IMR-90 (cell line): ENCODE results near the gene JAKMIP2. TPM values are rescaled to one million over a fixed set of nuclear protein-coding genes. Genes with fewer than 3 reads are reported as not detected.

Experiments
- ATAC-seq: fragments of 200-7000 bp; cut with Tn5 transposase; 2 replicates; pipeline ENCODE4 v1.9.1; 2020; ENCODE audit warnings: low read depth, mild to moderate bottlenecking, moderate library complexity
- BruUV-seq: library from RNA; stranded (reverse); fragments of 400-500 nt; replicated peaks from 2 replicates; lab custom pipeline; 2021; lab: Mats Ljungman, UMichigan
- CTCF ChIA-PET: fragments of 300-600 bp; formaldehyde crosslinking; extraction: SDS; loops from one replicate; lab custom pipeline; 2021; ENCODE audit warnings: antibody characterized with exemption; lab: Yijun Ruan, JAX
- POLR2A ChIA-PET: fragments of 300-600 bp; sonication (Branson Sonifier 250); formaldehyde crosslinking; loops from one replicate; lab custom pipeline; 2022; ENCODE audit warnings: antibody characterized with exemption; ENCODE audit not compliant: unreplicated experiment; lab: Charles Lee
- DNase-seq: peaks from one replicate; pipeline ENCODE4 v3.0.0; 2013
- H2AFZ ChIP-seq: replicated peaks from 2 replicates; pipeline ENCODE3; 2013; ENCODE audit warnings: low read length, mild to moderate bottlenecking; ENCODE audit not compliant: poor library complexity
- H2AK5ac ChIP-seq: 2 replicates; pipeline ENCODE4 v1.6.1; 2013; ENCODE audit warnings: low read depth, low read length, inconsistent platforms
- H2AK9ac ChIP-seq: replicated peaks from 2 replicates; pipeline ENCODE3; 2013; ENCODE audit warnings: mild to moderate bottlenecking, low read depth, low read length, moderate library complexity; ENCODE audit not compliant: poor library complexity
- H2BK120ac ChIP-seq: 2 replicates; pipeline ENCODE4 v1.6.1; 2013; ENCODE audit warnings: low read depth, low read length, inconsistent platforms
- H2BK15ac ChIP-seq: 3 replicates; pipeline ENCODE4 v1.6.1; 2013; ENCODE audit warnings: low read depth, low read length, inconsistent platforms
- H2BK20ac ChIP-seq: 2 replicates; pipeline ENCODE4 v1.6.1; 2013; ENCODE audit warnings: low read depth, mild to moderate bottlenecking, inconsistent platforms, low read length, moderate library complexity
- H2BK5ac ChIP-seq: 2 replicates; pipeline ENCODE4 v1.6.1; 2013; ENCODE audit warnings: mild to moderate bottlenecking, low read depth, low read length, inconsistent platforms; ENCODE audit not compliant: poor library complexity, severe bottlenecking
- H3K14ac ChIP-seq: replicated peaks from 2 replicates; pipeline ENCODE4 v1.6.1; 2013; ENCODE audit warnings: low read depth, low read length, inconsistent platforms
- H3K18ac ChIP-seq: 2 replicates; pipeline ENCODE4 v1.6.1; 2013; ENCODE audit warnings: low read depth, low read length, control low read depth
- H3K23ac ChIP-seq: 2 replicates; pipeline ENCODE4 v1.6.1; 2013; ENCODE audit warnings: low read depth, low read length, inconsistent platforms
- H3K27ac ChIP-seq: 2 replicates; pipeline ENCODE4 v1.5.1; 2013; ENCODE audit warnings: mild to moderate bottlenecking, control low read depth, low read length; ENCODE audit not compliant: insufficient read depth
- H3K27me3 ChIP-seq: 2 replicates; pipeline ENCODE4 v1.6.1; 2013; ENCODE audit warnings: low read length; ENCODE audit not compliant: control insufficient read depth, insufficient read depth
- H3K36me3 ChIP-seq: 2 replicates; pipeline ENCODE4 v1.6.1; 2013; ENCODE audit warnings: low read length, mixed read lengths; ENCODE audit not compliant: control insufficient read depth, insufficient read depth
- H3K4ac ChIP-seq: 2 replicates; pipeline ENCODE4 v1.6.1; 2013; ENCODE audit warnings: low read depth, low read length, inconsistent platforms
- H3K4me1 ChIP-seq: 2 replicates; pipeline ENCODE4 v1.6.1; 2013; ENCODE audit warnings: low read length, mixed read lengths; ENCODE audit not compliant: control insufficient read depth, insufficient read depth
- H3K4me2 ChIP-seq: 2 replicates; pipeline ENCODE4 v1.6.1; 2013; ENCODE audit warnings: low read depth, mild to moderate bottlenecking, control low read depth, low read length, moderate library complexity
- H3K4me3 ChIP-seq: 2 replicates; pipeline ENCODE4 v1.5.1; 2013; ENCODE audit warnings: low read depth, mild to moderate bottlenecking, control low read depth, low read length, moderate library complexity; ENCODE audit not compliant: insufficient read depth
- H3K56ac ChIP-seq: 2 replicates; pipeline ENCODE4 v1.6.1; 2013; ENCODE audit warnings: low read length, inconsistent platforms; ENCODE audit not compliant: insufficient read depth; ENCODE audit errors: extremely low read depth
- H3K79me1 ChIP-seq, 2 experiments: 2 replicates each; pipeline ENCODE4 v1.6.1; 2013; ENCODE audit warnings: low read length in 2 of 2, inconsistent platforms in 1 of 2, low read depth in 1 of 2
- H3K9ac ChIP-seq: 2 replicates; pipeline ENCODE4 v1.6.1; 2013; ENCODE audit warnings: low read depth, low read length, control low read depth
- H3K9me1 ChIP-seq: 2 replicates; pipeline ENCODE4 v1.6.1; 2013; ENCODE audit warnings: low read length, inconsistent platforms; ENCODE audit not compliant: insufficient read depth
- H3K9me3 ChIP-seq: 2 replicates; pipeline ENCODE4 v1.6.1; 2013; ENCODE audit warnings: low read length; ENCODE audit not compliant: control insufficient read depth, insufficient read depth
- H4K20me1 ChIP-seq: 2 replicates; pipeline ENCODE4 v1.6.1; 2013; ENCODE audit warnings: low read length, inconsistent platforms; ENCODE audit not compliant: insufficient read depth
- H4K5ac ChIP-seq: 2 replicates; pipeline ENCODE4 v1.6.1; 2013; ENCODE audit warnings: mild to moderate bottlenecking, low read depth, low read length, control low read depth
- H4K8ac ChIP-seq, 2 experiments: 2 replicates each; pipeline ENCODE4 v1.6.1; 2013; ENCODE audit warnings: low read depth in 2 of 2, low read length in 2 of 2, control low read depth in 1 of 2, inconsistent platforms in 1 of 2
- H4K91ac ChIP-seq: 2 replicates; pipeline ENCODE4 v1.6.1; 2013; ENCODE audit warnings: low read depth, low read length, inconsistent platforms; ENCODE audit not compliant: insufficient read depth
- BHLHE40 ChIP-seq: fragments of 150-350 bp; IDR thresholded peaks from 2 replicates; pipeline ENCODE4 v1.6.1; 2016; ENCODE audit warnings: mild to moderate bottlenecking, low read depth, low read length
- CEBPB ChIP-seq: IDR thresholded peaks from 2 replicates; pipeline ENCODE4 v1.6.1; 2012; ENCODE audit warnings: low read depth, low read length, improper control_type of control experiment
- CHD1 ChIP-seq: IDR thresholded peaks from 2 replicates; pipeline ENCODE4 v1.6.1; 2012; ENCODE audit warnings: low read depth, low read length, improper control_type of control experiment
- CTCF ChIP-seq: conservative IDR thresholded peaks from 2 replicates; pipeline ENCODE4 v1.5.1; 2012; ENCODE audit warnings: mild to moderate bottlenecking, low read depth, low read length, improper control_type of control experiment
- ELK1 ChIP-seq: fragments of 150-350 bp; IDR thresholded peaks from 2 replicates; pipeline ENCODE4 v1.6.1; 2016; ENCODE audit warnings: low read depth, mild to moderate bottlenecking, low read length, moderate library complexity, borderline replicate concordance
- FOS ChIP-seq: fragments of 150-350 bp; IDR thresholded peaks from 2 replicates; pipeline ENCODE4 v1.6.1; 2016; ENCODE audit warnings: low read depth, low read length
- MAFK ChIP-seq: IDR thresholded peaks from 2 replicates; pipeline ENCODE4 v1.6.1; 2012; ENCODE audit warnings: low read depth, low read length, improper control_type of control experiment
- MAZ ChIP-seq: IDR thresholded peaks from 2 replicates; pipeline ENCODE4 v1.6.1; 2012; ENCODE audit warnings: low read depth, mild to moderate bottlenecking, low read length, improper control_type of control experiment, moderate library complexity, borderline replicate concordance
- MXI1 ChIP-seq: IDR thresholded peaks from 2 replicates; pipeline ENCODE4 v1.6.1; 2012; ENCODE audit warnings: low read depth, mild to moderate bottlenecking, low read length, moderate library complexity, borderline replicate concordance
- NFE2L2 ChIP-seq: fragments of 150-350 bp; IDR thresholded peaks from 2 replicates; pipeline ENCODE4 v1.6.1; 2016; ENCODE audit warnings: low read depth, mild to moderate bottlenecking, low read length
- POLR2A ChIP-seq: IDR thresholded peaks from 2 replicates; pipeline ENCODE4 v1.6.1; 2012; ENCODE audit warnings: mild to moderate bottlenecking, low read depth, low read length
- RAD21 ChIP-seq: IDR thresholded peaks from 2 replicates; pipeline ENCODE4 v1.6.1; 2012; ENCODE audit warnings: low read length, improper control_type of control experiment
- RCOR1 ChIP-seq: IDR thresholded peaks from 2 replicates; pipeline ENCODE4 v1.6.1; 2012; ENCODE audit warnings: mild to moderate bottlenecking, low read length, improper control_type of control experiment; ENCODE audit not compliant: insufficient replicate concordance
- RFX5 ChIP-seq: IDR thresholded peaks from 2 replicates; pipeline ENCODE4 v1.8.0; 2012; ENCODE audit warnings: low read depth, mild to moderate bottlenecking, low read length, moderate library complexity
- SMC3 ChIP-seq: fragments of 150-350 bp; IDR thresholded peaks from 2 replicates; pipeline ENCODE4 v1.6.1; 2016; ENCODE audit warnings: low read depth, mild to moderate bottlenecking, antibody characterized with exemption, low read length, moderate library complexity
- USF2 ChIP-seq: fragments of 150-350 bp; IDR thresholded peaks from 2 replicates; pipeline ENCODE4 v1.6.1; 2017; ENCODE audit warnings: mild to moderate bottlenecking, antibody characterized with exemption, low read length, low read depth
- WGBS, 2 experiments: methylation state at CpG; one replicate each; pipeline versions ENCODE4 v1.1.5 to v1.1.7; 2013; ENCODE audit warnings: missing lambda C conversion rate in 2 of 2; ENCODE audit not compliant: insufficient read length in 1 of 2; ENCODE audit errors: extremely low coverage in 2 of 2; 5-methylcytosine and 5-hydroxymethylcytosine counted together
- dilution Hi-C: fragments of 300-500 bp; cut with HindIII; formaldehyde crosslinking; loops from one replicate; pipeline ENCODE4 v1.14.3; 2018; ENCODE audit warnings: low sequenced_read_pairs; ENCODE audit not compliant: unreplicated experiment
- in situ Hi-C: fragments of 300-500 bp; cut with MboI; formaldehyde crosslinking; loops from 3 replicates; pipeline ENCODE4 v1.14.3; 2019; ENCODE audit warnings: low sequenced_read_pairs, inconsistent platforms, mixed read lengths
- intact Hi-C: fragments of 100-400 bp; cut with micrococcal nuclease; formaldehyde crosslinking; loops from 2 replicates; pipeline ENCODE4 v1.10.0; 2022
- polyA plus RNA-seq, 3 experiments: library from polyadenylated mRNA; depleted of rRNA; stranded (reverse); fragments of >200 nt; gene quantifications; 2 replicates each; pipeline ENCODE4 v1.2.3, GENCODE V29; 2012; ENCODE audit warnings: low replicate concordance in 1 of 3
- total RNA-seq: library from RNA; depleted of rRNA; stranded (reverse); fragments of >200 nt; gene quantifications from 2 replicates; pipeline ENCODE4 v1.2.3, GENCODE V29; 2012

Gene JAKMIP2
- total and polyA plus RNA-seq, 2 of the 4 experiments (the other 2 are of a cell fraction), result under 0.01 TPM; not detected in 1

GRCh38 chr5:147699496-147700088, 82.9 kb downstream of the JAKMIP2 start:
- ATAC-seq, result no peak
- H4K91ac ChIP-seq, result no peak overlapping the region
- H2BK15ac ChIP-seq, result no peak overlapping the region
- H2AFZ ChIP-seq, result no peak overlapping the region
- no peak overlapping the region for H3K56ac ChIP-seq
- ChIA-PET POLR2A (no interaction called here), CTCF (no interaction called here)
- H3K9me3 ChIP-seq, result no peaks in the 10 kb centered on the region
- no peaks in the 10 kb centered on the region for H3K79me1 ChIP-seq
- no peak for DNase-seq
- in situ Hi-C loops, result no loop called here
- H4K5ac ChIP-seq, result no peak overlapping the region
- H3K4ac ChIP-seq, result no peak overlapping the region
- no peak overlapping the region for H3K27ac ChIP-seq
- no peak overlapping the region for H2BK120ac ChIP-seq
- intact Hi-C loops, result no loop called here
- no peak overlapping the region for H3K4me3 ChIP-seq
- H3K9ac ChIP-seq, result no peak overlapping the region
- H2AK9ac ChIP-seq, result no peak overlapping the region
- no peaks in the 10 kb centered on the region for H3K9me1 ChIP-seq
- no peak overlapping the region for H2AK5ac ChIP-seq
- no peaks in the 10 kb centered on the region for H3K36me3 ChIP-seq
- H3K23ac ChIP-seq, result no peak overlapping the region
- no peaks in the 10 kb centered on the region for H4K20me1 ChIP-seq
- no peak overlapping the region for H2BK5ac ChIP-seq
- no TSS peak for BruUV-seq
- H4K8ac ChIP-seq, result no peak overlapping the region
- H3K4me2 ChIP-seq, result no peak overlapping the region
- H2BK20ac ChIP-seq, result no peak overlapping the region
- H3K14ac ChIP-seq, result no peak overlapping the region
- no peaks in the 10 kb centered on the region for H3K4me1 ChIP-seq
- no peaks in the 10 kb centered on the region for H3K27me3 ChIP-seq
- no CpG with 5 or more reads among the region's 3 CpGs for WGBS, 2 experiments
- H3K18ac ChIP-seq, result no peak overlapping the region
- dilution Hi-C loops, result no loop called here
- TF ChIP-seq USF2 (no peak), FOS (no peak), POLR2A (no peak), MAFK (no peak), CTCF (no peak), NFE2L2 (no peak), SMC3 (no peak), CEBPB (no peak), RCOR1 (no peak), MAZ (no peak), MXI1 (no peak), BHLHE40 (no peak), RAD21 (no peak), ELK1 (no peak), CHD1 (no peak), RFX5 (no peak)
